Small intestine (tissue), 7 donors: ENCODE measurements around the gene WDR91. TPM values are rescaled to one million over a fixed set of nuclear protein-coding genes. Genes with fewer than 3 reads are reported as not detected.

ENCODE experiments used
- DNase-seq, 2 donors: peaks; one replicate each; pipeline versions ENCODE4 v3.0.0 to v3.0.0-alpha.2; 2013
- FAIRE-seq: peaks from 2 replicates; lab custom pipeline; 2012; peaks lifted over from hg19 to GRCh38; lab: Jason Lieb, UNC
- H3K27ac ChIP-seq, 3 donors: one replicate each; pipeline ENCODE4 v1.5.1; 2013; ENCODE audit warnings: low read length in 2 of 3, mild to moderate bottlenecking in 2 of 3, control low read depth in 1 of 3, inconsistent platforms in 1 of 3, low read depth in 1 of 3, moderate library complexity in 1 of 3
- H3K27me3 ChIP-seq, 3 donors: one replicate each; pipeline ENCODE4 v1.6.1; 2013; ENCODE audit warnings: low read length in 3 of 3, inconsistent platforms in 1 of 3; ENCODE audit not compliant: control insufficient read depth in 3 of 3, insufficient read depth in 3 of 3
- H3K36me3 ChIP-seq, 3 donors: one replicate each; pipeline ENCODE4 v1.6.1; 2013; ENCODE audit warnings: low read length in 3 of 3, inconsistent platforms in 1 of 3, low read depth in 1 of 3, mild to moderate bottlenecking in 1 of 3, moderate library complexity in 1 of 3; ENCODE audit not compliant: control insufficient read depth in 3 of 3, insufficient read depth in 2 of 3
- H3K4me1 ChIP-seq, 3 donors: one replicate each; pipeline ENCODE4 v1.6.1; 2013; ENCODE audit warnings: low read length in 2 of 3, inconsistent platforms in 1 of 3, low read depth in 1 of 3, mild to moderate bottlenecking in 1 of 3, moderate library complexity in 1 of 3; ENCODE audit not compliant: control insufficient read depth in 3 of 3, insufficient read depth in 2 of 3
- H3K4me3 ChIP-seq, 3 donors: one replicate each; pipeline ENCODE4 v1.5.1; 2013; ENCODE audit warnings: low read length in 3 of 3, control low read depth in 1 of 3, inconsistent platforms in 1 of 3, low read depth in 1 of 3, mild to moderate bottlenecking in 1 of 3, moderate library complexity in 1 of 3
- H3K9me3 ChIP-seq, 2 donors: one replicate each; pipeline ENCODE4 v1.6.1; 2013; ENCODE audit warnings: low read depth in 1 of 2, low read length in 1 of 2; ENCODE audit not compliant: control insufficient read depth in 2 of 2, insufficient read depth in 1 of 2
- WGBS, 3 donors: extraction: QIAGEN DNeasy Blood & Tissue Kit; methylation state at CpG; one replicate each; pipeline ENCODE4 v1.1.7; 2013; 5-methylcytosine and 5-hydroxymethylcytosine counted together
- polyA plus RNA-seq, 4 donors: library from polyadenylated mRNA; stranded (reverse) in 3 of 4; unstranded in 1 of 4; fragments of 200-250 nt in 3 of 4; fragments of 120-200 nt in 1 of 4; gene quantifications; one replicate each; pipeline versions ENCODE4 v1.2.1 to v1.2.3, GENCODE V29; 2013
- donor health status: healthy with polysubstance abuse.
- donor health status: control.
- donor health status: control.
- donor health status: Bipolar disorder and iron deficiency.
- donor health status: healthy.

WDR91 gene
- polyA plus RNA-seq, 4 donors: 2.7 to 5.8 (median 4.5) TPM

GRCh38 chr7:135169141-135169963, 42.0 kb downstream of the WDR91 start:
- Histone ChIP-seq H3K27ac (peak overlapping the region; percentile 97 to 99 (median 98)), H3K9me3 (no peaks in the 10 kb centered on the region), H3K4me1 (peaks cover 1 to 15% (median 7%) of the 10 kb centered on the region in 3 donors), H3K27me3 (no peaks in the 10 kb centered on the region), H3K4me3 (peak overlapping the region; percentile 86 to 92 (median 88)), H3K36me3 (peaks cover 6 to 43% (median 10%) of the 10 kb centered on the region in 3 donors)
- DNase-seq: peak in 1 of 2 donors; percentile 37
- 45 to 52% (median 45%) methylated on average over 11 of the region's 11 CpGs for WGBS, 3 donors
- no peak for FAIRE-seq

- FAIRE-seq: no peak
- WGBS, 3 donors: 80 to 90% (median 83%) methylated on average over 13 of the region's 13 CpGs
Measured at GRCh38 chr7:135168489-135169140, 42.7 kb downstream of the WDR91 start.

GRCh38 chr7:135168001-135168400, 43.3 kb downstream of the WDR91 start:
- DNase-seq (peak in 1 of 2 donors; percentile 19), FAIRE-seq (no peak)
- Histone ChIP-seq H3K4me1 (peaks cover 1 to 15% (median 7%) of the 10 kb centered on the region in 3 donors), H3K27ac (peak overlapping the region in 2 of 3 donors; percentile 41 to 55), H3K4me3 (no peak overlapping the region), H3K27me3 (no peaks in the 10 kb centered on the region), H3K36me3 (peaks cover 6 to 46% (median 10%) of the 10 kb centered on the region in 3 donors), H3K9me3 (no peaks in the 10 kb centered on the region)
- WGBS, 3 donors: 57 to 71% (median 64%) methylated on average over 7 to 9 of the region's 9 CpGs

More at GRCh38 chr7:135168489-135169140, 42.7 kb downstream of the WDR91 start:
- Histone ChIP-seq H3K36me3 (peaks cover 6 to 46% (median 10%) of the 10 kb centered on the region in 3 donors), H3K4me1 (peaks cover 1 to 15% (median 7%) of the 10 kb centered on the region in 3 donors), H3K27me3 (no peaks in the 10 kb centered on the region), H3K4me3 (no peak overlapping the region), H3K9me3 (no peaks in the 10 kb centered on the region), H3K27ac (peak overlapping the region in 2 of 3 donors; percentile 97 to 99)
- DNase-seq: no peak

- no peaks in the 10 kb centered on the region for H3K27me3 ChIP-seq
- peaks cover 1 to 15% (median 7%) of the 10 kb centered on the region in 3 donors for H3K4me1 ChIP-seq
- peak overlapping the region in 1 of 3 donors; percentile 41 for H3K27ac ChIP-seq
- no peak overlapping the region for H3K4me3 ChIP-seq
- 81 to 86% (median 83%) methylated on average over 12 of the region's 12 CpGs for WGBS, 3 donors
- DNase-seq (no peak), FAIRE-seq (no peak)
- H3K36me3 ChIP-seq: peaks cover 6 to 46% (median 10%) of the 10 kb centered on the region in 3 donors
- H3K9me3 ChIP-seq: peaks cover 0 to 3% of the 10 kb centered on the region in 2 donors
Measured at GRCh38 chr7:135167365-135167917, 43.9 kb downstream of the WDR91 start.

- no peak for DNase-seq
- H3K9me3 ChIP-seq: peaks cover 0 to 8% of the 10 kb centered on the region in 2 donors
- peak overlapping the region in 1 of 3 donors; percentile 57 for H3K27ac ChIP-seq
- no peak overlapping the region for H3K4me3 ChIP-seq
- no peak for FAIRE-seq
- H3K36me3 ChIP-seq: peaks cover 6 to 53% (median 10%) of the 10 kb centered on the region in 3 donors
- no peaks in the 10 kb centered on the region for H3K27me3 ChIP-seq
- 78 to 91% (median 90%) methylated on average over 17 to 18 of the region's 18 CpGs for WGBS, 3 donors
- H3K4me1 ChIP-seq: peaks cover 1 to 15% (median 7%) of the 10 kb centered on the region in 3 donors
Measured at GRCh38 chr7:135166338-135166990, 44.9 kb downstream of the WDR91 start.

- Histone ChIP-seq H3K4me1 (peaks cover 3 to 16% (median 8%) of the 10 kb centered on the region in 3 donors), H3K27me3 (no peaks in the 10 kb centered on the region), H3K27ac (peak overlapping the region in 1 of 3 donors; percentile 57), H3K36me3 (peaks cover 6 to 53% (median 10%) of the 10 kb centered on the region in 3 donors), H3K4me3 (no peak overlapping the region), H3K9me3 (peaks cover 0 to 8% of the 10 kb centered on the region in 2 donors)
- FAIRE-seq (no peak), DNase-seq (no peak)
- 81 to 85% (median 82%) methylated on average over 4 of the region's 4 CpGs for WGBS, 3 donors
Measured at GRCh38 chr7:135165862-135166261, 45.5 kb downstream of the WDR91 start.

- peaks cover 9 to 16% (median 11%) of the 10 kb centered on the region in 3 donors for H3K4me1 ChIP-seq
- 87 to 88% (median 87%) methylated on average over 18 of the region's 18 CpGs for WGBS, 3 donors
- peak overlapping the region in 1 of 3 donors; percentile 14 for H3K27ac ChIP-seq
- H3K36me3 ChIP-seq: peaks cover 6 to 52% (median 10%) of the 10 kb centered on the region in 3 donors
- FAIRE-seq (no peak), DNase-seq (no peak)
- no peaks in the 10 kb centered on the region for H3K27me3 ChIP-seq
- H3K4me3 ChIP-seq: no peak overlapping the region
- H3K9me3 ChIP-seq: peaks cover 0 to 8% of the 10 kb centered on the region in 2 donors
Measured at GRCh38 chr7:135164357-135165061, 46.8 kb downstream of the WDR91 start.
